ENCODE results near the gene CATSPERE. TPM values are rescaled to one million over a fixed set of nuclear protein-coding genes. Genes with fewer than 3 reads are reported as not detected.

The CATSPERE gene
- total RNA-seq, 1 experiment from 2014 or later = 1.3 TPM

- no peak for DNase-seq
- H3K27ac Mint-ChIP-seq (ENCODE audit: unreplicated experiment) = no peak overlapping the region
- no peak overlapping the region for H3K4me3 Mint-ChIP-seq (ENCODE audit: low read depth, unreplicated experiment)
- BruUV-seq (replicated peaks) = no TSS peak
- H3K27me3 Mint-ChIP-seq (ENCODE audit: unreplicated experiment) = peaks cover 33% of the 10 kb centered on the region
- intact Hi-C loops (cut with micrococcal nuclease; ENCODE audit: unreplicated experiment) = no loop called here
- no peaks in the 10 kb centered on the region for H3K4me1 Mint-ChIP-seq (ENCODE audit: low read depth, unreplicated experiment)
- CTCF ChIA-PET = interaction anchor here (0.6 kb wide), 1 partner anchor 46 kb away, joined by 4 read pairs; no protein-coding TSS in a partner anchor
- no peaks in the 10 kb centered on the region for H3K9me3 Mint-ChIP-seq (ENCODE audit: low read depth, unreplicated experiment)
- TF ChIP-seq CTCF (IDR thresholded peaks at IDR 0.05; ENCODE audit: unreplicated experiment) = no peak
- H3K36me3 Mint-ChIP-seq (ENCODE audit: insufficient read depth, unreplicated experiment) = no peaks in the 10 kb centered on the region
Observed at GRCh38 chr1:244639561-244639960, 178.5 kb downstream of the CATSPERE start.

GRCh38 chr1:244640917-244641316, 179.8 kb downstream of the CATSPERE start:
- DNase-seq = no peak
- Mint-ChIP-seq H3K27ac (ENCODE audit: unreplicated experiment) (no peak overlapping the region), H3K4me3 (ENCODE audit: low read depth, unreplicated experiment) (no peak overlapping the region), H3K27me3 (ENCODE audit: unreplicated experiment) (peaks cover 43% of the 10 kb centered on the region), H3K9me3 (ENCODE audit: low read depth, unreplicated experiment) (no peaks in the 10 kb centered on the region), H3K36me3 (ENCODE audit: insufficient read depth, unreplicated experiment) (no peaks in the 10 kb centered on the region), H3K4me1 (ENCODE audit: low read depth, unreplicated experiment) (no peaks in the 10 kb centered on the region)
- CTCF ChIA-PET = no interaction called here
- intact Hi-C loops (cut with micrococcal nuclease; ENCODE audit: unreplicated experiment) = no loop called here
- no TSS peak for BruUV-seq (replicated peaks)
- no peak for TF ChIP-seq CTCF (IDR thresholded peaks at IDR 0.05; ENCODE audit: unreplicated experiment)

GRCh38 chr1:244642526-244642925, 181.5 kb downstream of the CATSPERE start:
- BruUV-seq (replicated peaks) = no TSS peak
- Mint-ChIP-seq H3K36me3 (ENCODE audit: insufficient read depth, unreplicated experiment) (no peaks in the 10 kb centered on the region), H3K4me3 (ENCODE audit: low read depth, unreplicated experiment) (no peak overlapping the region), H3K9me3 (ENCODE audit: low read depth, unreplicated experiment) (no peaks in the 10 kb centered on the region), H3K27ac (ENCODE audit: unreplicated experiment) (no peak overlapping the region), H3K27me3 (ENCODE audit: unreplicated experiment) (peaks cover 43% of the 10 kb centered on the region), H3K4me1 (ENCODE audit: low read depth, unreplicated experiment) (no peaks in the 10 kb centered on the region)
- no peak for DNase-seq
- TF ChIP-seq CTCF (IDR thresholded peaks at IDR 0.05; ENCODE audit: unreplicated experiment) = no peak
- intact Hi-C loops (cut with micrococcal nuclease; ENCODE audit: unreplicated experiment) = no loop called here
- CTCF ChIA-PET = no interaction called here

GRCh38 chr1:244642988-244643387, 181.9 kb downstream of the CATSPERE start:
- Mint-ChIP-seq H3K27ac (ENCODE audit: unreplicated experiment) (no peak overlapping the region), H3K4me1 (ENCODE audit: low read depth, unreplicated experiment) (no peaks in the 10 kb centered on the region), H3K4me3 (ENCODE audit: low read depth, unreplicated experiment) (no peak overlapping the region), H3K27me3 (ENCODE audit: unreplicated experiment) (peaks cover 43% of the 10 kb centered on the region), H3K36me3 (ENCODE audit: insufficient read depth, unreplicated experiment) (no peaks in the 10 kb centered on the region), H3K9me3 (ENCODE audit: low read depth, unreplicated experiment) (no peaks in the 10 kb centered on the region)
- CTCF ChIA-PET = no interaction called here
- TF ChIP-seq CTCF (IDR thresholded peaks at IDR 0.05; ENCODE audit: unreplicated experiment) = no peak
- intact Hi-C loops (cut with micrococcal nuclease; ENCODE audit: unreplicated experiment) = no loop called here
- DNase-seq = no peak
- no TSS peak for BruUV-seq (replicated peaks)

All from Calu3 (cell line).